ENCODE measurements around the gene SLC48A1. TPM values are rescaled to one million over a fixed set of nuclear protein-coding genes. Genes with fewer than 3 reads are reported as not detected.

SLC48A1 gene
- total RNA-seq, 1 donor from 2014 or later: 65.5 TPM

DNA sequence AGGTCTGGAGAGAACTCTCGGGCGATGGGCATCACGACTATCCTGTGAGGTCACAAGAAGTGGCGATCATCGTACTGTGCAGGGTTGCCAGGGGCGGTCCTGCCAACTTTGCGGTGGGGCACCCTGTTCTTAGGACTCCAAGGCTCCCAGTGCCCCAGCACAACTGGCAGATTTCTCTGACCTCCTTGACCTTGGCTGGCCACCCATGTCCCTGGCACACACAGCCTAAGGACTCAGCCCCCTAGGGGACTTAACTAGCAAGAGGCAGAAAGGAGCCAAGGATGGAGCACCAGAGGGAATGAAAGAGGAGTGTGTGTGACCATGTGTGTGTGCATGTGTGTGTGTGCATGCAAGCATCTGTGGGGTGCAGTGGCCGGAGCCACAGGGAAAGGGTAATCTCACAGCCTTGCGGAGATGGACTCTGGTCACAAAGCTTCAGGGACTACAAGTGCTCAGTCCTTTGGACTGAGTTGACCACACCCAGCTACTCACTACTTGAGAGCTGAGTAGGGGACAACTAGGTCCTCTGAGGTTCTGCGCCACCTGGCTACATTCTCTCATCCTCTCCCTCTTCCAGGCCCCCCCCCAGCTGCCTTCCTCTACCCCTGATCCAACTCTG lies 13.7 kb downstream of the SLC48A1 start:
- Mint-ChIP-seq H3K4me1 (ENCODE audit: unreplicated experiment) (peaks cover 2% of the 10 kb centered on the region), H3K36me3 (ENCODE audit: low read depth, unreplicated experiment) (peaks cover 64% of the 10 kb centered on the region), H3K27ac (ENCODE audit: unreplicated experiment) (peak overlapping the region; percentile 36), H3K4me3 (ENCODE audit: unreplicated experiment) (peak overlapping the region; percentile 59), H3K27me3 (ENCODE audit: unreplicated experiment) (peaks cover 39% of the 10 kb centered on the region), H3K9me3 (ENCODE audit: unreplicated experiment) (no peaks in the 10 kb centered on the region)
- DNase-seq (ENCODE audit: low spot score): no peak
- TF ChIP-seq, protein P1, sequence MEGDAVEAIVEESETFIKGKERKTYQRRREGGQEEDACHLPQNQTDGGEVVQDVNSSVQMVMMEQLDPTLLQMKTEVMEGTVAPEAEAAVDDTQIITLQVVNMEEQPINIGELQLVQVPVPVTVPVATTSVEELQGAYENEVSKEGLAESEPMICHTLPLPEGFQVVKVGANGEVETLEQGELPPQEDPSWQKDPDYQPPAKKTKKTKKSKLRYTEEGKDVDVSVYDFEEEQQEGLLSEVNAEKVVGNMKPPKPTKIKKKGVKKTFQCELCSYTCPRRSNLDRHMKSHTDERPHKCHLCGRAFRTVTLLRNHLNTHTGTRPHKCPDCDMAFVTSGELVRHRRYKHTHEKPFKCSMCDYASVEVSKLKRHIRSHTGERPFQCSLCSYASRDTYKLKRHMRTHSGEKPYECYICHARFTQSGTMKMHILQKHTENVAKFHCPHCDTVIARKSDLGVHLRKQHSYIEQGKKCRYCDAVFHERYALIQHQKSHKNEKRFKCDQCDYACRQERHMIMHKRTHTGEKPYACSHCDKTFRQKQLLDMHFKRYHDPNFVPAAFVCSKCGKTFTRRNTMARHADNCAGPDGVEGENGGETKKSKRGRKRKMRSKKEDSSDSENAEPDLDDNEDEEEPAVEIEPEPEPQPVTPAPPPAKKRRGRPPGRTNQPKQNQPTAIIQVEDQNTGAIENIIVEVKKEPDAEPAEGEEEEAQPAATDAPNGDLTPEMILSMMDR (IDR thresholded peaks at IDR 0.05; ENCODE audit: unreplicated experiment): no peak

DNA sequence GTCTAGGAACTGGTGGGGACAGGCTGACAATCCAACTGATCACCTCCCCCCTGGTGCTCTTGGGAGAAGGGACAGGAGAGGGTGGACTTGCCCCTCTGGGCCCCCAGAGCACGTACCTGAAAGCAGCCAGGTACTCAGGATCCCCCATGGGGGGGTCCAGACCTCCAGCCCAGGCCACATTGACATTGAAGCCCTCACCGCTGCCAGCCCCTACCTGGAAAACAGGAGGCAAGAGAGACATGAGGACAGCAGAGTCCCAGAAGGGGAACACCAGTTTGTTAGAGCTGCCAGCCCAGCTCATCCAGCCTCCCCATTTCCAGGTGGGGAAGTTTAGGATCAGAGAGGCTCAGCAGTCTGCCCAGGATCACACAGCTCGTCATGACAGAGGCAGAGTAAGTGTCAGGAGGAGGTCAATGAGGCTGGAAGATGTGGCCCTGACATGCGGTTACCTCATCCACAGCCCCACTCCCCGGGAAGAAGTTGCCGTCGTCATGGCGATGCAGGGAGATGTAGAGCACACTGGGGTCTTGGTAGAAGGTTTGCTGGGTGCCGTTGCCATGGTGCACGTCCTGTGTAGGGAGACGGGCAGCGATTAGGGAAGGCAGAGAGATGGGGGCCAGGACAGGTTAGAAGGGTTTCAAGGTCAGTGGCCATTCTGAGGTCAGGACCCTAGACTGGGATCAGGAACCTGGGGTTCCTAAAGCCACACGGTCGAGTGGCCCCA lies 14.7 kb downstream of the SLC48A1 start:
- H3K36me3 Mint-ChIP-seq (ENCODE audit: low read depth, unreplicated experiment): peaks cover 65% of the 10 kb centered on the region
- peak overlapping the region; percentile 74 for H3K4me3 Mint-ChIP-seq (ENCODE audit: unreplicated experiment)
- TF ChIP-seq, protein P1 (IDR thresholded peaks at IDR 0.05; ENCODE audit: unreplicated experiment): no peak

DNA sequence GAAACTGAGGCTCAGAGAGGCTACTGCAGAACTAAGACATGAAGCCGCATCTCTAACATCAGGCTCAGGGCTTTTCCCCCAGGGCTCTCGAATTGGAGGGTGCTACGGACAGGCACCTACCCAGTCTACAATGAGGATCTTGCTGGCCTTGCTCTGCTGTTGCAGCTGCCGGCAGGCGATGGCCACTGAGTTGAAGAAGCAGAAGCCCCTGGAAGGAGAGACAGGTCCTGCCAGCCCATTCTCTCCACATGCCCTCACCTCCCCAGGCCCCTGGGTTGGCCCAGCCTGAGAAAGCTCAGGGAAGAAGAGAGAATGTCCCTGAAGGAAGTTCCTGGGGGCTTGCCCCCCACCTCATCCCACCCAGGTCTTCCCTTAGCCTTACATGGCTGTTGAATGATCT lies 16.1 kb downstream of the SLC48A1 start:
- Mint-ChIP-seq H3K27ac (ENCODE audit: unreplicated experiment) (no peak overlapping the region), H3K4me1 (ENCODE audit: unreplicated experiment) (peaks cover 5% of the 10 kb centered on the region), H3K27me3 (ENCODE audit: unreplicated experiment) (peaks cover 47% of the 10 kb centered on the region), H3K36me3 (ENCODE audit: low read depth, unreplicated experiment) (peaks cover 71% of the 10 kb centered on the region), H3K9me3 (ENCODE audit: unreplicated experiment) (no peaks in the 10 kb centered on the region), H3K4me3 (ENCODE audit: unreplicated experiment) (no peak overlapping the region)
- DNase-seq (ENCODE audit: low spot score): no peak
- TF ChIP-seq, protein P1 (IDR thresholded peaks at IDR 0.05; ENCODE audit: unreplicated experiment): no peak

More for the DNA sequence above, 14.7 kb downstream of the SLC48A1 start:
- Mint-ChIP-seq H3K4me1 (ENCODE audit: unreplicated experiment) (peaks cover under 1% of the 10 kb centered on the region), H3K27me3 (ENCODE audit: unreplicated experiment) (peaks cover 40% of the 10 kb centered on the region), H3K9me3 (ENCODE audit: unreplicated experiment) (no peaks in the 10 kb centered on the region), H3K27ac (ENCODE audit: unreplicated experiment) (peak overlapping the region; percentile 64)
- DNase-seq (ENCODE audit: low spot score): no peak

DNA sequence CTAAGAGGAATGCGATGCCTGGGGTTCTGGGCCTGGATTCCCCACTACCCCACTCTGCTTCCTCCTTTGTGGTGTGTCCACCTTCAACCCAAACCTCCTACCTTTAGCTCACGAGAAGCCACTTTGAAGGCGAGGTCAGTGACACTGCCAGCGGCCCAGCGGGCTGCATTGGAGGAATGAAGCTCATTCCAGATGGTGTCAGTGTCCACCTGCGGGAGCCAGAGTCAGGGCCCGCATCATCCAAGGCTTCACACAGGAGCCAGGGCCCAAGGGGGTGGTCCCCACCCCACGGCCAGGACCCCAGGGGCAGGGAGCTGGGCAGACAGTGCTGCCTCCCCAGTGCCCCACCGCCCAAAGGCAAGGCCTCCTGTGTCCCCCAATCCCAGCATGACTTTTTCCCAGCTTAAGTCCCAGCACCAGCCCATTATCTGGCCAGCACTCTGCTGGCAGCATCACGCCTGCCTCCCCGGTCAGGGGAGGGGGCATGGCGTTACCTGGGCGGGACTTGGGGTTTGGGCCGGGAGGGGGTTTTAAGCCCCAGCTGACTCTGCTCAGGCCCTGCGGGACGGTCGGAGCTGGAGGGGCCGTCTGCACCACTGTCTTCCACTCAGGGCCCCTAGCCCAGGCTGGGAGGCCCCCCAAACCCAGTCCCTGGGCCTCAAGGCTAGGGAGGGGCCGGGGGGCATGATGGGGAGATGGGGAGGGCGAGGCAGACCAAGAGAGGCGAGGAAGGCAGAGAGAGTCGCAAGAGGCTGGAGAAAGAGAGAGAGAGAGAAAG lies 16.9 kb downstream of the SLC48A1 start:
- no peak for DNase-seq (ENCODE audit: low spot score)
- H3K27me3 Mint-ChIP-seq (ENCODE audit: unreplicated experiment): peaks cover 46% of the 10 kb centered on the region
- peaks cover 70% of the 10 kb centered on the region for H3K36me3 Mint-ChIP-seq (ENCODE audit: low read depth, unreplicated experiment)
- peaks cover 9% of the 10 kb centered on the region for H3K4me1 Mint-ChIP-seq (ENCODE audit: unreplicated experiment)
- H3K9me3 Mint-ChIP-seq (ENCODE audit: unreplicated experiment): no peaks in the 10 kb centered on the region
- TF ChIP-seq, protein P1 (IDR thresholded peaks at IDR 0.05; ENCODE audit: unreplicated experiment): no peak
- peak overlapping the region; percentile 77 for H3K27ac Mint-ChIP-seq (ENCODE audit: unreplicated experiment)
- no peak overlapping the region for H3K4me3 Mint-ChIP-seq (ENCODE audit: unreplicated experiment)
